Measurements from ENCODE around the gene ATP5MG.
"Not testable (repeated sequence)": the region's sequence is repeated elsewhere in the genome, so short reads cannot be mapped to it uniquely, and the experiment has no call there.

The ATP5MG gene

DNA sequence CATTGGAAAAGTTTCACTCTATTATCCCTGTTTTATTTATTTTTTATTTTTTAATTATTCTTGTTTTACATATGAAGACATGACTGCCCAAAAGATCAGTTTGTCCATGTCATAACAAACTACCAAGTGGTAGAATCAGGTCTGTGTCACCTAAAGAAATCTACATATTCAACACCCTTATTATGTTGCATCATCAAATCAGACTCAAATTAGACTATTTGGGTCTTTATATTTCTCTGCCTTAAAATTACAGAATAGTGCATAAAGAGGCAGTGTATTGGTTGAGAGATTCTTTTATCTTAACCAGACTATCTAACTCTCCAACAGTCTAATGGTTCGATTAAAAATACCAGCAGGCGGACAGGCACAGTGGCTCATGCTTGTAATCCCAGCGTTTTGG is 18.5 kb upstream of the ATP5MG start:
- TF ChIP-seq, protein P1, sequence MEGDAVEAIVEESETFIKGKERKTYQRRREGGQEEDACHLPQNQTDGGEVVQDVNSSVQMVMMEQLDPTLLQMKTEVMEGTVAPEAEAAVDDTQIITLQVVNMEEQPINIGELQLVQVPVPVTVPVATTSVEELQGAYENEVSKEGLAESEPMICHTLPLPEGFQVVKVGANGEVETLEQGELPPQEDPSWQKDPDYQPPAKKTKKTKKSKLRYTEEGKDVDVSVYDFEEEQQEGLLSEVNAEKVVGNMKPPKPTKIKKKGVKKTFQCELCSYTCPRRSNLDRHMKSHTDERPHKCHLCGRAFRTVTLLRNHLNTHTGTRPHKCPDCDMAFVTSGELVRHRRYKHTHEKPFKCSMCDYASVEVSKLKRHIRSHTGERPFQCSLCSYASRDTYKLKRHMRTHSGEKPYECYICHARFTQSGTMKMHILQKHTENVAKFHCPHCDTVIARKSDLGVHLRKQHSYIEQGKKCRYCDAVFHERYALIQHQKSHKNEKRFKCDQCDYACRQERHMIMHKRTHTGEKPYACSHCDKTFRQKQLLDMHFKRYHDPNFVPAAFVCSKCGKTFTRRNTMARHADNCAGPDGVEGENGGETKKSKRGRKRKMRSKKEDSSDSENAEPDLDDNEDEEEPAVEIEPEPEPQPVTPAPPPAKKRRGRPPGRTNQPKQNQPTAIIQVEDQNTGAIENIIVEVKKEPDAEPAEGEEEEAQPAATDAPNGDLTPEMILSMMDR (IDR thresholded peaks at IDR 0.05; ENCODE audit: low read depth, low read length): no peak

DNA sequence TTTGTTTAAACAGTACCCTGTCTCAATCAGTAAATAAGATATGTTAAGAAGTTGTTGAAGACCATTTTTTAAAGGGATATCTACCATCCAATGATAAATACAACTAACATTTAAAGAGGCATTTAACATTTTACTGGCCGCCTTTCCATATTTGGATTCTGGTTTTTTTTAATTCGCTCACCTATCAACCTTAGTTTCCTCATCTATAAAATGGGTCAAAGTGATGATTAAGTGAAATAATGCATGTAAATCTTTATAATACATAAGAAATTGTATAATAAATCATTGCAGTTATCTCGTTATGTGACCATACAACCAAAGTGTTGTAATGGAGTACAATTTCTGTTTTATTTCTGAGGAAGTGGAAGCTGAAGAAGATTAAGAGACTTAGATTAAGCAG is 17.7 kb upstream of the ATP5MG start:
- no peak for DNase-seq (ENCODE audit: extremely low read depth, low read depth)
- TF ChIP-seq, protein P1 (IDR thresholded peaks at IDR 0.05; ENCODE audit: low read depth, low read length): no peak

More for the DNA sequence above, 18.5 kb upstream of the ATP5MG start:
- no peak for DNase-seq (ENCODE audit: extremely low read depth, low read depth)

DNA sequence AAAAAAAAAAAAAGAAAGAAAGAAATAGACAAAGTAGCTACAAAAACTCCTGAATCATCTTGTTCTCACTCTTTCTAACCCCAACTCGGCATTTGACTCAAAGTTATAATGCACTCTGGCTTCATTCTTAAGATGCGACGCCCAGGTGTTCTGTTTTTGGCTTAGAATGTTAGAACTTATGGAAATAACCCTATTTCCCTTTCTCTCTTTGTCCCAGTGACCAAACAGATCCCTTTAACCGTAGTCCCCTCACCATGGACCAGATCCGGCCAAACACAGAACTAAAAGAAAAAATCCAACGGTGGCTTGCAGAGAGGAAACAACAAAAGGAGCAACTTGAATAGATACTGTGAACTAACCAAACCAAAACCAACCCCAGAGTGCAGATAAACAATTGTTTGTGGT is 5.3 kb upstream of the ATP5MG start:
- TF ChIP-seq, protein P1 (IDR thresholded peaks at IDR 0.05; ENCODE audit: low read depth, low read length): no peak
- no peak for DNase-seq (ENCODE audit: extremely low read depth, low read depth)

DNA sequence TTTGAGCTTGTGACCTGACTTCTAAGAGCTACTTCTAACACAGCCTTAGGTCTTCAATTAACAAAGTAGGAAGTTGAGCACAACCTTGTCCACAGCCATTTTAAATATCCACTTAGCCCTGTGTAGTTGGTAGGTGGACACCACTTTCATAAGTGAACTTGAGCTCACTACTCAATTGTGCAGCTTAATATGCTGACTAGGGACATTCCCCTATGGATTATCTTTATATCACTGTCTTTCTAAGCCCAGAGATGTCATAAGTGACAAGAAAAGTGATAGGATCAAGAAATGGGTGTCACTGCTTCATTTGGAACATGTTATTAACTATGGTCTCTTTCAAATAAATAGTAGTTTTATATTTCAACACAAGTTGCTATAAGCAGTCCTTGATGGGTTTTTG is 4.0 kb upstream of the ATP5MG start:
- TF ChIP-seq, protein P1 (IDR thresholded peaks at IDR 0.05; ENCODE audit: low read depth, low read length): no peak
- DNase-seq (ENCODE audit: extremely low read depth, low read depth): no peak

DNA sequence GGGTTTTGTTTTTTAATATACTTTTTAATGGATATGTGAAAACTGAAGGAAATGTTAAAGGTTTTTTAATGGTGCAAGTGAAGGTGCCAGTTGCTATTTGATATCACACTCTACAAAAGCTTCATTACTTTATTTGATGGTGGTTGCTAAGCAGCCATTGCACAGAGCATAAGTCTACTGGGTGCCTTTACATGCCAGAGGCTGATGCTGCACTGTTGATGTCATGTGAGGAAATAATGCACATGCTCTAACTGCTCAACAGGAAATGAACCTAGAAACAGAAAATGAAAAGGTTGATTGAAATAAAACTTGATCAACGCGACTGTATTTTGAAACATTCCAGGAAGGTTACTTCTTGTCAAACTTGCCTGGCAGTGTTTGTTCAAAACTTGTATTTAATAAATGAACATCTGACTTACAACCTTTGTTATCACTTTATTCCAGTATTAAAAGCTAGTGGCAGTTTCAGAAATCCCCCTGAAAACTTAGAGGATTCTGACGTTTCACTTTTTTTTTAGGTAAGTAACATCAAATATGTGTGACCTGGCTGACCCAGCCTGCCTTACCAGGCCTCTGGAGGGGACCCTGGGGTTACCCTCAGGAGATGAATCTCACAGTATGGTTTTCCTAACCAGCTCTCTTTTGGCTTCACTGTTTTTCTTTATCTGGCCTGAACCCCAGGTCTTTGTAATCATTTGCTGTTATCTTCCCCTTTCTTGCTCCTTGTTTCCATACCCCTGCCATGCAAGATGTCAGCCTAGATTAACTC is 2.4 kb upstream of the ATP5MG start:
- TF ChIP-seq, protein P1 (IDR thresholded peaks at IDR 0.05; ENCODE audit: low read depth, low read length): no peak
- no peak for DNase-seq (ENCODE audit: extremely low read depth, low read depth)

DNA sequence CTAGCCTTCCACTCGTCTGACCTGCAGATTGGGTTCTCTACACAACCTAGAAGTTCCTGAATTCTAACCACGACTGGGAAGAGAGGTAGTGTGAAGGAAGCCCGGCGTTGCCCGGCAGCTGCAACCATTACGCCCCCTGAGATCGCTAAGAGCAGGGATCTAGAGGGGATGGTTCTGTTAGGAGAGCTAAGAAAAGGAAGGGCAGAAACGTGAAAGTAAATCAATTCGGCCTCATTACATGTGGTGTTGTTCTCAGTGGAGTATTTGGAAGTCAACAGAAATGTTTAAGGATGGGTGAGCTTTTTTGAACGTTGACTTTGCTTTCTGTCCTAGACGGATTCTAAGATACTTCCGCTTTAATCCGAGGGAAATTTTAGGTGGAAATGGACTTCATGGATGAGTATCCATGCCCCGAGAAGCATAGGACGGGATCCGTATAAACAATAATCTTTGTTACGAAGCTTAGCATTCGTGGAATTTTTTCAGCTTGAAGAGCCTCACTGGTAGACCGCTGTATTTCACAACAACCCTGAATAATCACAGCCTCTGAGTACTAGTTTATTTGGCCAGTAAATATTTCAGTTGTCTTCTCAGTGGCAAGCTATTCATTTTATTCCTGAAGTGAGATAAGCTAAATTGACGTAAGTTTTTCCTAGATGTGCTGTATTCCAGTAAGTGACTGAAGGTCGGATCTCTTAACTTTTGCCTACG is 629 bp downstream of the ATP5MG start:
- TF ChIP-seq, protein P1 (IDR thresholded peaks at IDR 0.05; ENCODE audit: low read depth, low read length): no peak
- peak; percentile 57 for DNase-seq (ENCODE audit: extremely low read depth, low read depth)

DNA sequence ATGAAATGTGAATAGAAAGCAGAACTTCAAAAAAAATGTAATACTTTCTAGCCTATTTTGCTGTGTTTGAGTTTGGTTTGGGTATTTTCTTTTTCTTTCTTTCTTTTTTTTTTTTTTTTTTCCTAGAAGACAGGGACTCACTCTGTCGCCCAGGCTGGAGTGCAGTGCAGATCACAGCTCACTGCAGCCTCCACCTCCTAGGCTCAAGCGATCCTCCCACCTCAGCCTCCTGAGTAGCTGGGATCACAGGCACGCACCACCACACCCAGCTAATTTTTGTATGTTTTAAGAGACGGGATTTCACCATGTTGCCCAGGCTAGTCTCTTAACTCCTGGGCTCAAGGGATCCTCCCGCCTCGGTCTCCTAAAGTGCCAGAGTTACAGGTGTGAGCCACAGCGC is 1.2 kb downstream of the ATP5MG start:
- not testable (repeated sequence) for DNase-seq (ENCODE audit: extremely low read depth, low read depth)
